Measurements from ENCODE around the gene OVOL1.

- TF ChIP-seq, protein P1, sequence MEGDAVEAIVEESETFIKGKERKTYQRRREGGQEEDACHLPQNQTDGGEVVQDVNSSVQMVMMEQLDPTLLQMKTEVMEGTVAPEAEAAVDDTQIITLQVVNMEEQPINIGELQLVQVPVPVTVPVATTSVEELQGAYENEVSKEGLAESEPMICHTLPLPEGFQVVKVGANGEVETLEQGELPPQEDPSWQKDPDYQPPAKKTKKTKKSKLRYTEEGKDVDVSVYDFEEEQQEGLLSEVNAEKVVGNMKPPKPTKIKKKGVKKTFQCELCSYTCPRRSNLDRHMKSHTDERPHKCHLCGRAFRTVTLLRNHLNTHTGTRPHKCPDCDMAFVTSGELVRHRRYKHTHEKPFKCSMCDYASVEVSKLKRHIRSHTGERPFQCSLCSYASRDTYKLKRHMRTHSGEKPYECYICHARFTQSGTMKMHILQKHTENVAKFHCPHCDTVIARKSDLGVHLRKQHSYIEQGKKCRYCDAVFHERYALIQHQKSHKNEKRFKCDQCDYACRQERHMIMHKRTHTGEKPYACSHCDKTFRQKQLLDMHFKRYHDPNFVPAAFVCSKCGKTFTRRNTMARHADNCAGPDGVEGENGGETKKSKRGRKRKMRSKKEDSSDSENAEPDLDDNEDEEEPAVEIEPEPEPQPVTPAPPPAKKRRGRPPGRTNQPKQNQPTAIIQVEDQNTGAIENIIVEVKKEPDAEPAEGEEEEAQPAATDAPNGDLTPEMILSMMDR (IDR thresholded peaks at IDR 0.05): no peak
- no peak for TF ChIP-seq EZH2 (IDR thresholded peaks at IDR 0.05; ENCODE audit: borderline replicate concordance, insufficient read depth, low read depth, low read length, poor library complexity, severe bottlenecking)
These were observed 17.1 kb downstream of the OVOL1 start for GRCh38 chr11:65803797-65804492.
